GM15510 (cell line): ENCODE measurements around the gene CRCP.

Experiments used
- POLR2A ChIP-seq: IDR thresholded peaks from 3 replicates; pipeline ENCODE4 v1.6.1; 2011; ENCODE audit warnings: borderline replicate concordance; ENCODE audit not compliant: insufficient read length; ENCODE audit errors: extremely low read depth

The CRCP gene

DNA sequence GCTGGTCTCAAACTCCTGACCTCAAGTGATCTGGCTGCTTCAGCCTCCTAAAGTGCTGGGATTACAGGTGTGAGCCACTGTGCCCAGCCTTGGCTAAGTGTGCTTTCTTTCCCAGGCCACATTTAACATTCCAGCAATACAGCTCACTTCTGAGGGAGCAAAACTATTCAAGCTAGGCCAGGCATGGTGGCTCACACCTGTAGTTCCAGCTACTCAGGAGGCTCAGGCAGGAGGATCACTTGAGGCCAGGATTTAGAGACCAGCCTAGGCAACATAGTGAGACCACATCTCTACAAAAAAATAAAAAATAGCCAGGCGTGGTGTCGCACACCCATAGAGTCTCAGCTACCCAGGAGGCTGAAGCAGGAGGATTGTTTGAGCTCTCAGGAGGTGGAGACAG, 67.2 kb downstream of the CRCP start:
- TF ChIP-seq POLR2A: no peak

GRCh38 chr7:66182920-66183319, 68.3 kb downstream of the CRCP start:
- TF ChIP-seq POLR2A: no peak

- TF ChIP-seq POLR2A: no peak
These were observed 69.1 kb downstream of the CRCP start for GRCh38 chr7:66183700-66184099.

DNA sequence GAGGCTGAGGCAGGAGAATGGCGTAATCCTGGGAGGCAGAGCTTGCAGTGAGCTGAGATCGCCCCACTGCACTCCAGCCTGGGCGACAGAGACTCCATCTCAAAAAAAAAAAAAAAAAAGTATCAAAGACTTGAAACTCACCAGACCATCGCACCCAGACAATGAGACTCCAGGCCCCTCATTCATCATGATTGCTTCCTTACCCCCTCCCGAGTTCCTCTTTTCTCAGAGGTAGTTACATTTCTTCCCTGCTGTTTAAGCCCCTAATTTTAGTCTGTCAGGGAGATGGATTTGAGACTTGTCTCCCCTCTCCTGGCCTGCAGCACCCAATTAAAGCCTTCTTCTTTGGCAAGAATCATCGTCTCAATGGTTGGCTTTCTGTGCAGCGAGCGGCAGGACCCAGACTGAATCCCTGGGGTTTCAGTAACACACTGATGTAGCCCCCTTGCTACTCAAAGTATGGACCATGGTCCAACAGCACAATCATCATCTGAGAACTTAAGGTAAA, 71.1 kb downstream of the CRCP start:
- TF ChIP-seq POLR2A: no peak

- TF ChIP-seq POLR2A: no peak
These were observed 72.3 kb downstream of the CRCP start for GRCh38 chr7:66186991-66187390.

DNA sequence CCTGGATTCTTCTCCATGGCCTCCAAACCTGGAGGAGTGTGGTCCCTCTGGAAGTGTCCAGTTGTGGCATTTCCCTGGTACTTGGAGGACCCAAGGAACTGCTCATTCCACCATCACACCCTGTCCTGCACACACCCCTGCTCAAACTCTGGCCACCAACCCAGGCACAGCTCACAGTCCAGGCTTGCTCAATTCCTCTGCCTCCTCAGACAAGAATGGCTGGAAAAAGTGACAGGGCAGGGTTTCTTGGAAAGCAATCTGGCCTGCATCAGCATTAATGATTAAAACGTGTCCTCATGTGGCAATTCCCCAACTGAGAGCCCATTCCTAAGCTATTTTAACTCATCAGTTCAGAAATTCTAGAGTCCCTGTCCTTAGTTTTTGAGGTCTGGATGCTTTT, 73.3 kb downstream of the CRCP start:
- TF ChIP-seq POLR2A: no peak

- TF ChIP-seq POLR2A: no peak
These were observed 74.0 kb downstream of the CRCP start for GRCh38 chr7:66188645-66189044.

DNA sequence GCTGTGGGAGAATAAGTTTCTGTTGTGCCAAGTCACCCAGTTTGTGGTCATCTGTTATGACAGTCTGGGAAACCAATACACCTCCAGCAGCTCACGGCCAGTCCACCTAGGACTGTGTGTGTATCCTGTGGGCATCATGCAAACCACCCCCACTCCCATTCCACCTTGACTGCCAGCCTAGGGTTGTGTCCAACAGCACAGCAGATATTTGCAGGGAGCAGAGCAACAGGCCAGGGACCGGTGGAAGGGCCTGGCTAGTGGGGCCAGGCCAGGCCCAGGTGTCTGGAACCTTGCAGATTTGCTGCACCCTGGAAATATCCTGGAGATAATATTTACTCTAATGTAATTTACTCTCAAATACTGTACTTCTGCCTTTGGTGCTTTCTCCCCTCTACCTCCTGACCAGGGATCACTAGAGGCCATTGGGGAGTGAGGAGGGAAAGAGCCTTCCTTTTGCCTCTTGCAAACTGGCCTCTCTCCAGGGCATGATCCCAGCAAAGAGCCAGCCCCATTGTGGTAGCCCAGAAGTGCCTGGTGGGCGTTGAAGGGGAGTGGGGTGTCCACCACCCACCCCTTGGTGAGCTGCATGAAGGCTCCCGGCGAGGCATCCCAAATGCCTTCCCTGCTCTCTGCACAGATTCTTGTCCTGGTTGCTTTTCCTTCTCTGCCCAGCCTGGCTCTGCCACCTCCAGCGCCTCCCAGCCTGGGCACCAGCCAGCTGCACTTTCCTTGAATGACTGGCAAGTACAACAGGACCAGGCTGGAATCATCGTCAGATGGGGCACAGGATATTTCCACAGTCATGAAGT, 75.3 kb downstream of the CRCP start:
- no peak for TF ChIP-seq POLR2A

- no peak for TF ChIP-seq POLR2A
These were observed 75.8 kb downstream of the CRCP start for GRCh38 chr7:66190504-66190857.

- no peak for TF ChIP-seq POLR2A
These were observed 78.6 kb downstream of the CRCP start for GRCh38 chr7:66193146-66193725.

DNA sequence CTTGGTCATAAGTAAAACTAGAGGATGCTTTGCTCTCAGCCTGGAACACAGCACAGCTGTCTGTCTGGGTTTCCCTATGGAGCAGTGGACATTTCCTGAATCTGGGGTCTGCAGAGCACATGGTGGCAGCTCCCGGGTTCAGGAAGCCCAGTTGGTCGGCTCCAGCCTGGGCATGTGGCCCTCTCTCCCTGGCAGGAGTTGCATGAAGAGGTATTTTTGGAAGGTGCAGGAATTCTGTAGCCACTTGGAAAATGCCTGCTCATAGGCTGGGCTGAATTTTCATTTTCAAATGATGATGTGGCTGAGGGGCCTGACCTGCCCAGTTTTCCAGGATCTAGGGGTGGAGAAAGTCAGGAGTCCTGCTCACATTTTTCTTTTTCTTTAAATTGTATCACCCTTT, 83.8 kb downstream of the CRCP start:
- no peak for TF ChIP-seq POLR2A

- TF ChIP-seq POLR2A: no peak
These were observed 84.3 kb downstream of the CRCP start for GRCh38 chr7:66198956-66199355.

DNA sequence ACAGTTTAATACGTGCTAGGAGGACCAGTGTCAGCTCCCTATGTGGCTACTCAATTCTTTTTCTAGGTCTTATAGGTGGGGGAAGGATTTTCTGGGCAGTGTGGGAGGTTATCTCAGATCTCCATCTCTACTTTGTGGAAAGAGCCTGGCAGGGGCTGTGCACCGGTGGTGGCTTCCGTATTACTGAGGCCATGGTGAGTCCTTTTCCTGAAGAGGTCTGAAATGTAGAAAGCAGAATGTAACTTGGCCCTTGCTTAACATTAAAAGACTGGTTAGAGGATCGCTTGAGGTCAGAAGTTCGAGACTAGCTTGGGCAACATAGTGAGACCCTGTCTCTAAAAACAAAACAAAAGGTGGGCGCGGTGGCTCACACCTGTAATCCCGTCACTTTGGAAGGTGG, 87.8 kb downstream of the CRCP start:
- no peak for TF ChIP-seq POLR2A
